NCI-H1417 treated with DMSO at 0.1 percent for 48 hours (cell line): ENCODE measurements around the gene UBAC2.
"Not testable (repeated sequence)": the region's sequence is repeated elsewhere in the genome, so short reads cannot be mapped to it uniquely, and the experiment has no call there.

Experiments used
- DNase-seq: peaks from one replicate; lab custom pipeline; 2025; lab: John Stamatoyannopoulos, UW

The UBAC2 gene

DNA sequence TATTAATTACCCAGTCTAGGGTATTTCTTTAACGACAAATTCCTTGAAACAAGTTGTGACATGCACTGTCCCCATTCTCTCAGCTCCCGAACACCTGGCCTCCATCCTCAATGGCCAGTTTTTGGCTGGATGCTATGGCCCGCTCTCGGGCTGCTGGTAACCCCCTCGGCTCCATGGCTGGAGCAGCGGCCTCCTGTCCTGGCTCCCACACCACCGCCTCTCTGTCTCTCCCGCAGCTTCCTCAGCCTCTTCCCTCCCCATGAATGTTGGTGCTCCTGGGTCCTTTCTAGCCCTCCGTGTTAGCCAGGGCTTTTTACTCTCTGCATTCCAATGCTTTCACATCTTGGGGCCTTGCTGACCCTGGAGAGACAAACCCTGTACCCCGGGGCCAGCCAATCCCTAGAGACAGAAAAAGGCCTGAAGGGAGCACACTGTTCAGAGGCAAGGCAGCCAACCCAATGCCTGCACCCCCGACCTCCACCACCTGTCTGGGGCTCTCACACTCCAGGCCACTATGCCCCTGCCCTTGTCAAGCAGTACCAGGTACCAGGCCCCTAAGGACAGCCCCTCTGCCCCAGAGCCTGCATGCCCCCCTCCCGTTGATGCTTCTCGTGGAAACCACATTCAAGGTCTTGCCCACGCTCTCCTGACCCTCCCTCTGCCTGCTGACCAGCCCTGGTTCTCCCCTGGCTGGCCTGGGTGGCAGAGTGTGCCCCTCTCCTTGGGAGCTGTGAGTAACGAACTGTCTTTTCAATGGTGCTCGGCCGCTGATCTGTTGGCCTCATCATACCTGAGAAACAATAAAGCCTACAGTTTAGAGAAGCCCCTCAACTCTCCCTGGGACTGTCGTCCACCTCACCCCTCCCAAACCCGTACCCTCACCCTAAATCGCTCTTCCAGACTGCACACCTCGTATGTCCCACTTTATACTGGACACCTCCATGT is 193.4 kb downstream of the UBAC2 start:
- no peak for DNase-seq

- DNase-seq: no peak
Observed at GRCh38 chr13:99395436-99395835, 194.8 kb downstream of the UBAC2 start.

DNA sequence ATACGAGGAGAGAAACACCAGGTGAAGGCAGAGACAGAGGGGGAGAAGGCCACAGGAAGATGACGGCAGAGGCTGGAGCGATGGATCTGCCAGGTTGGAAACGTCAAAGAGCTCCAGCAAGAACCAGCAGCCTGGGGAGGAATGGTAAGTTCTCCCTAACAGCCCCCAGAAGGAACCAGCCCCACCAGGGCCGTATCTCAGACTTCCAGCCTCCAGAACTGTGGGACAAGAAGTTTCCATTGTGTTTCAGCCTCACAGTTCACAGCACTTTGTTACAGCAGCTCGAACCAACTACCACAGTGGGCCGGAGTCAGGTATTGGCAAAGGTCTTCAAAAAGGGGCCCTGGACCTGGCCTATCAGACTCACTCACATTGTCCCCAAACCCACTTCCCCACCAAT is 195.8 kb downstream of the UBAC2 start:
- DNase-seq: no peak

GRCh38 chr13:99398071-99398470 is 197.4 kb downstream of the UBAC2 start:
- DNase-seq: no peak

DNA sequence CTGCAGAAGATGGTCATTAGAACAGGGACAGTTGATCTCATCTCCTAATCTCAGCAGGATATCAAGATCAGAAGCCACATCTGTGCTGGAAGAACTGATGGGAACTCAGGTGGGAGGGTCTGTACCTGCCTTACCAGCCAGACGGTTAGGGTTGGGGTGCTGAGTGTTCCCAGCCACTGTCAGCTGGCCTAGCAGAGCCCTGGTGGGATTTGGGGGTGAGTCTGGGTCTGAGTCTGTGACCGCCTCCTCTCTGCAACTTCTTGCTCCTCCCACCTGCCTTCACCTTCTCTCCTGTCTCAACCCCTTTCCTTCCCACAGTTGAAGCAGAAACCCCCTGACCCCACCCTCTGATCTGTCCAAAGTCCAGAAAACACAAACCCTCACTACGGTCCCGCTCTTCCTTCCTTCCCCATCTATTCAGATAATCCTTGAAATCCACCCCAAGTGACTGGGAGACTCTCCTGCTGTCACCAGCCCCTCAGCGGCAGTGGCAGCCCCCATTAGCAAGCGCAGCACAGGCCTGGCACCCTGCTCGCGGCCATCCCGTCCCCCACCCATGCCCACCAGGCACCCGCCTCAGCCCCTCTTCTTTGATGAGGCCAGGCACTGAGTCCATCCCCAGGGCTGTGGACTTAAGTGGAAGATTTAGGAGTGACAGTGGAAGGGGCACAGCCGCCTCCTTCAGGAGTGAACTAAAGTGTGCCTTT is 198.4 kb downstream of the UBAC2 start:
- no peak for DNase-seq

DNA sequence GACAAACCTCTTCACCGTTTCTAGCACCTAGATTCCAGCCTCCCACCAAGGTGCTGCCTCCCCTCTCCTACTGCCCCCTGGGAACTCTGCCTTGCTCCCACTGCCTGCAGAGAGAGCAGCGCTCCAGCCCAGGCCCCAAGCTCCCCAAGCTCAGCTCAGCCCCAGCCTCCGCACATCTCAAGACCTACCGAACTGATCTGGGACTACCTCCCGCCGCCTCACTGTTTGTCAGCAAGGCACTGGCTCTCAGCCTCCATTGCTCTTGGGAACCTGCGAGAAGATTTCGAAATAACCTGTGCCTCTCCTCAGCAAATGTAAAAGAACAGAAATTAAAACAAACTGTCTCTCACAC is 198.9 kb downstream of the UBAC2 start:
- DNase-seq: no peak

- DNase-seq: no peak
Observed at GRCh38 chr13:99403458-99403971, 202.9 kb downstream of the UBAC2 start.

GRCh38 chr13:99404005-99404755 is 203.5 kb downstream of the UBAC2 start:
- no peak for DNase-seq

DNA sequence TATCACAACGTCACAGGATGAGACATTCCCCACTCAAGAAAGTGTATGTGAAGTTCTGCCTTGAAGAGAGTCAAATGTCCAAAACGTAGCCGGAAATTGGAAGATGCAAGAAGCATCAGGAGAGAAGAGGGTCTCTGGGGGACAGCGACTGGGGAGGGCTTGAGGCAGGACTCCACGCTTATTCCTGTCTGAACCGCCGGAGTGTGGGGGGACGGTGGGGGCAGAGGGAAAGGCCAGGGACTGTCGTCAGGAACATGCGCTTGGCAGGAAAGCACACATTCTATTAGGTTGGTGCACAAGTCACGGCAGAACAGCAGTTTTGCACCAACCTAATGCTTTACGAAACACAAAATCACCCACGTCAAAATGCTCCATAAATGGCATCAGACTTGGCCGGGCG is 205.3 kb downstream of the UBAC2 start:
- no peak for DNase-seq

GRCh38 chr13:99406799-99407201 is 206.1 kb downstream of the UBAC2 start:
- DNase-seq: no peak

- DNase-seq: no peak
Observed at GRCh38 chr13:99407906-99408702, 207.4 kb downstream of the UBAC2 start.

- no peak for DNase-seq
Observed at GRCh38 chr13:99408703-99409000, 208.0 kb downstream of the UBAC2 start.

- not testable (repeated sequence) for DNase-seq
Observed at GRCh38 chr13:99409461-99410083, 208.9 kb downstream of the UBAC2 start.

- not testable (repeated sequence) for DNase-seq
Observed at GRCh38 chr13:99410646-99411475, 210.2 kb downstream of the UBAC2 start.

GRCh38 chr13:99412856-99413255 is 212.2 kb downstream of the UBAC2 start:
- DNase-seq: no peak

- no peak for DNase-seq
Observed at GRCh38 chr13:99414048-99414995, 213.7 kb downstream of the UBAC2 start.

DNA sequence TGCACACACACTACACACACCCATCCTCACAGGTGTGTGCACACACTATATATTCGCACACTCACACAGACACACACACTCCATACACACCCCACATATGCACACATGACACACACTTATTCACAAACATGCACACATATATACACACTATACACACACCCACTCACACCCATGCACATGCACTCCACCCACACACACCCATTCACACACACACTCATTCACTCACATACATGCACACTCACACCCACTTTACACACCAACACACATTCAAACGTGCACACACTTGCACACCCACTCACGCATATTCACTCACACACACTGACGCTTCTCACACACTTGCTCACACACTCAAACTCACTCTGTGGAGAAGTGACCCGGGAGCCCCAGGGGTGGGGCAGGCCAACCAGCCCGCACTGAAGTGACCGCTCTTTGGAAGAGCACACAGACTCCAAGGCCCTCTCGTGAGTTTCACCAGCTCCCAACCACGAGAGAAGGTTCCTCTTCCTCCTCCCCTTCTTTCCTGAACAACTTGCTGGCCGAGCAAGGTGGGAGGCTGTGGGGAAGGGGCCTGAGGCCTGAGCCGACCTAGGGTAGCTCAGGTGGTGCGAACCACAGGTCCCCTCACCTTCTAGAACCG is 214.5 kb downstream of the UBAC2 start:
- DNase-seq: no peak

DNA sequence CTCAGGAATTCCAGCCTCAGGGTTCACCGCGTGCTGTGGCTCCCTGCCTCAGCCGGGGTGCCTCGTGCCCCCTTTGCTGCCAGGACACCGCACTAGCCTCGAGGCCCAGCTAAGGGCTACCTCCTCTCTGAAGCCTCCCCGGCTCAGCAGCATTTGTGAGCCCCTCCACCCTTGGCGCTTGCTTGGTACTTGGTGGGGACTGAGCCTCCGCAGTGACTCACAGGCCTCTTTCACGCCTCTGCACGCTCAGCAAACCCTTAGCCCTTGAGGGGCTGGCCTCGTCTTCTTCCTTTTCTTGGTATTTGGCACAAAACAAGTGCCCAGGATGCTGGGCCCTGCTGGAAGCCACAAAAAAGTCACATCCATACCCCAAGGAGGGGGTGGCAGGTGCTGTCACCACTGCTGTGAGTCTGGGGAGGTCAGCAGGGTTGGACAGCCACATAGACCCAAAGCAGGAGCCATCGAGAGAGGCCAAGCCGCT is 215.2 kb downstream of the UBAC2 start:
- no peak for DNase-seq
